HEK293 (cell line): ENCODE measurements around the gene CBFB.

Experiments
- GLIS1 ChIP-seq: fragments of 450-650 bp; formaldehyde crosslinking; IDR thresholded peaks from 2 replicates; pipeline ENCODE4 v1.5.1; 2016; ENCODE audit warnings: missing biosample characterization, missing genetic modification characterization
- HOXC10 ChIP-seq: sonication (generic); formaldehyde crosslinking; IDR thresholded peaks from 2 replicates; pipeline ENCODE4 v1.8.1; 2023; ENCODE audit warnings: mild to moderate bottlenecking, missing genetic modification reagents
- KLF1 ChIP-seq: fragments of 450-650 bp; formaldehyde crosslinking; IDR thresholded peaks from 2 replicates; pipeline ENCODE4 v1.5.1; 2016; ENCODE audit warnings: missing biosample characterization, missing genetic modification characterization
- KLF8 ChIP-seq: fragments of 450-650 bp; formaldehyde crosslinking; IDR thresholded peaks from 2 replicates; pipeline ENCODE4 v1.5.1; 2016; ENCODE audit warnings: missing biosample characterization, missing genetic modification characterization
- KLF9 ChIP-seq: fragments of 450-650 bp; formaldehyde crosslinking; IDR thresholded peaks from 2 replicates; pipeline ENCODE4 v1.5.1; 2016; ENCODE audit warnings: missing biosample characterization, missing genetic modification characterization, low read depth
- SETDB1 ChIP-seq: IDR thresholded peaks from one replicate; pipeline ENCODE4 v1.6.1; 2017; ENCODE audit warnings: mild to moderate bottlenecking, low read length, moderate library complexity, mixed read lengths; ENCODE audit not compliant: insufficient read length
- ZBTB20 ChIP-seq: fragments of 450-650 bp; formaldehyde crosslinking; IDR thresholded peaks from 2 replicates; pipeline ENCODE4 v1.5.1; 2016; ENCODE audit warnings: missing biosample characterization, missing genetic modification characterization
- ZNF114 ChIP-seq: fragments of 450-650 bp; formaldehyde crosslinking; IDR thresholded peaks from 2 replicates; pipeline ENCODE4 v1.5.0; 2017; ENCODE audit warnings: missing biosample characterization, missing genetic modification characterization
- ZNF19 ChIP-seq: fragments of 450-650 bp; formaldehyde crosslinking; IDR thresholded peaks from 2 replicates; pipeline ENCODE4; 2016; ENCODE audit warnings: missing biosample characterization, missing genetic modification characterization, low read depth
- ZNF202 ChIP-seq: fragments of 450-650 bp; formaldehyde crosslinking; IDR thresholded peaks from 2 replicates; pipeline ENCODE4 v1.5.1; 2016; ENCODE audit warnings: missing biosample characterization, missing genetic modification characterization, borderline replicate concordance
- ZNF266 ChIP-seq: fragments of 450-650 bp; formaldehyde crosslinking; IDR thresholded peaks from 2 replicates; pipeline ENCODE4 v1.5.1; 2016; ENCODE audit warnings: missing biosample characterization, missing genetic modification characterization, low read depth
- ZNF274 ChIP-seq, 2 experiments: fragments of 200-500 bp in 1 of 2; fragments of 450-650 bp in 1 of 2; sonication (Bioruptor generic) in 1 of 2; formaldehyde crosslinking in 1 of 2; IDR thresholded peaks; 2 replicates each; pipeline versions ENCODE4 v1.5.1 to v1.6.1; 2014 to 2016; ENCODE audit warnings: borderline replicate concordance in 1 of 2, inconsistent platforms in 1 of 2, low read length in 1 of 2, missing biosample characterization in 1 of 2, missing genetic modification characterization in 1 of 2
- ZNF302 ChIP-seq: fragments of 450-650 bp; formaldehyde crosslinking; IDR thresholded peaks from 2 replicates; pipeline ENCODE4 v1.5.1; 2016; ENCODE audit warnings: missing biosample characterization, missing genetic modification characterization, low read depth
- ZNF37A ChIP-seq: fragments of 450-650 bp; IDR thresholded peaks from 2 replicates; pipeline ENCODE4 v1.5.1; 2018; ENCODE audit warnings: missing biosample characterization, missing genetic modification characterization
- ZNF514 ChIP-seq: fragments of 450-650 bp; formaldehyde crosslinking; IDR thresholded peaks from 2 replicates; pipeline ENCODE4 v1.5.1; 2016; ENCODE audit warnings: missing biosample characterization, missing genetic modification characterization
- ZNF548 ChIP-seq: fragments of 450-650 bp; formaldehyde crosslinking; IDR thresholded peaks from 2 replicates; pipeline ENCODE4 v1.5.1; 2016; ENCODE audit warnings: missing biosample characterization, missing genetic modification characterization
- ZNF791 ChIP-seq: fragments of 450-650 bp; formaldehyde crosslinking; IDR thresholded peaks from 2 replicates; pipeline ENCODE4 v1.5.1; 2016; ENCODE audit warnings: missing biosample characterization, missing genetic modification characterization
- ZSCAN16 ChIP-seq: fragments of 450-650 bp; formaldehyde crosslinking; IDR thresholded peaks from 2 replicates; pipeline ENCODE4 v1.5.1; 2016; ENCODE audit warnings: missing biosample characterization, missing genetic modification characterization
- TF ChIP-seq, protein P1 (sequence below): IDR thresholded peaks from 2 replicates; pipeline ENCODE4 v1.6.1; 2011; ENCODE audit warnings: mild to moderate bottlenecking, low read depth, low read length, borderline replicate concordance
- TF ChIP-seq, protein P2 (sequence below): fragments of 450-650 bp; formaldehyde crosslinking; IDR thresholded peaks from 2 replicates; pipeline ENCODE4 v1.5.1; 2017; ENCODE audit warnings: missing biosample characterization, missing genetic modification characterization
- TF ChIP-seq, protein P3 (sequence below): fragments of 450-650 bp; formaldehyde crosslinking; IDR thresholded peaks from 2 replicates; pipeline ENCODE4 v1.5.1; 2016; ENCODE audit warnings: missing biosample characterization, missing genetic modification characterization, borderline replicate concordance
- TF ChIP-seq, protein P4 (sequence below): fragments of 450-650 bp; formaldehyde crosslinking; IDR thresholded peaks from 2 replicates; pipeline ENCODE4 v1.5.1; 2016; ENCODE audit warnings: missing biosample characterization, missing genetic modification characterization
- TF ChIP-seq, protein P5 (sequence below): fragments of 450-650 bp; formaldehyde crosslinking; IDR thresholded peaks from 2 replicates; pipeline ENCODE4 v1.5.1; 2017; ENCODE audit warnings: missing biosample characterization, missing genetic modification characterization
- TF ChIP-seq, protein P6 (sequence below): fragments of 450-650 bp; formaldehyde crosslinking; IDR thresholded peaks from 2 replicates; pipeline ENCODE4 v1.5.1; 2016; ENCODE audit warnings: missing biosample characterization, missing genetic modification characterization
- TF ChIP-seq, protein P7 (sequence below): fragments of 450-650 bp; formaldehyde crosslinking; IDR thresholded peaks from 2 replicates; pipeline ENCODE4 v1.5.1; 2016; ENCODE audit warnings: missing biosample characterization, missing genetic modification characterization

CBFB gene

DNA sequence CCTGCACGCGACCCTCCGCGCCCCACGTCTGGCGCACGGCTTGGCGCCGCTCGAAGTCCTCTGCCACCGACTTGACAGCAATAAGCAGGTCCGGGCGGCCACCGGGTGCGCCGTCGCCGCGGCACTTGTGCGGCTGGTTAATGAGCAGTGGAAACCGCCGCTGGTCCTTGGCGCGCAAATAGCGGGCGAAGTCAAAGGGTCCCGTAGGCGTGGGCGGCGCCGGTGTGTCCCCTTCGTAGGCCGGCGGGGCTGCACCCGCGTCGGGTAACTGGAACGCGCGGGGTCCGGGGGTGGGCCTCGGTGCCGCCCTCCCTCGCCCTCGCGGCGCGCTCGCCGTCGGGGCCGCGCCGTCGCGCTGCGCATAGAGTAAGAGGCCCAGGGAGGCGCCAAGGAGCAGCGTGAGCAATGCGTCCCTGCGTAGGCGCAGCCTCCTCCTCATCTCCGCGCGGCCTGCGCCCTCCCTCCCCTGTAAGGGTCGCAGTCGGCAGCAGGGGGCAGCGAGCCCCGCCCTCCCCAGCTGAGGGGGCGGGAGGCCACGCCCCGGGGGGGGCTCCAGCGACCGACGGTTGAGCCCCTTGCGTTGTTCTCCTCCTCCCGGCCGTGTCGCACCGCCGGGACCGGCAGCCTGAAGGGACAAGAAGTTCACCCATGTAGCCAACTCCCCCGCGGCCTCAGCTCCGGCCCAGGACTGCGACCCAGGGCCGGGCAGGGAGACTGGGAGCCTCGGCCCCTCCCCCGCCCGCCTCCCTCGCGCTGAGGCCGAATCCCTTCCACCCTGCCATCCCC, 121.3 kb downstream of the CBFB start (continued):
- TF ChIP-seq, protein P1, sequence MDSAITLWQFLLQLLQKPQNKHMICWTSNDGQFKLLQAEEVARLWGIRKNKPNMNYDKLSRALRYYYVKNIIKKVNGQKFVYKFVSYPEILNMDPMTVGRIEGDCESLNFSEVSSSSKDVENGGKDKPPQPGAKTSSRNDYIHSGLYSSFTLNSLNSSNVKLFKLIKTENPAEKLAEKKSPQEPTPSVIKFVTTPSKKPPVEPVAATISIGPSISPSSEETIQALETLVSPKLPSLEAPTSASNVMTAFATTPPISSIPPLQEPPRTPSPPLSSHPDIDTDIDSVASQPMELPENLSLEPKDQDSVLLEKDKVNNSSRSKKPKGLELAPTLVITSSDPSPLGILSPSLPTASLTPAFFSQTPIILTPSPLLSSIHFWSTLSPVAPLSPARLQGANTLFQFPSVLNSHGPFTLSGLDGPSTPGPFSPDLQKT = no peak
- TF ChIP-seq ZNF514 (tag by site-specific recombination) = no peak
- TF ChIP-seq ZNF548 (tag by site-specific recombination) = no peak
- no peak for TF ChIP-seq ZNF274 (IDR thresholded peaks at IDR 0.05; ENCODE audit: low read length)
- TF ChIP-seq ZNF274 (tag by site-specific recombination; IDR thresholded peaks at IDR 0.05; ENCODE audit: borderline replicate concordance) = no peak
- peak; percentile 45; the same call in 1 of the 2 replicates for TF ChIP-seq GLIS1 (tag by site-specific recombination)
- TF ChIP-seq, protein P2, sequence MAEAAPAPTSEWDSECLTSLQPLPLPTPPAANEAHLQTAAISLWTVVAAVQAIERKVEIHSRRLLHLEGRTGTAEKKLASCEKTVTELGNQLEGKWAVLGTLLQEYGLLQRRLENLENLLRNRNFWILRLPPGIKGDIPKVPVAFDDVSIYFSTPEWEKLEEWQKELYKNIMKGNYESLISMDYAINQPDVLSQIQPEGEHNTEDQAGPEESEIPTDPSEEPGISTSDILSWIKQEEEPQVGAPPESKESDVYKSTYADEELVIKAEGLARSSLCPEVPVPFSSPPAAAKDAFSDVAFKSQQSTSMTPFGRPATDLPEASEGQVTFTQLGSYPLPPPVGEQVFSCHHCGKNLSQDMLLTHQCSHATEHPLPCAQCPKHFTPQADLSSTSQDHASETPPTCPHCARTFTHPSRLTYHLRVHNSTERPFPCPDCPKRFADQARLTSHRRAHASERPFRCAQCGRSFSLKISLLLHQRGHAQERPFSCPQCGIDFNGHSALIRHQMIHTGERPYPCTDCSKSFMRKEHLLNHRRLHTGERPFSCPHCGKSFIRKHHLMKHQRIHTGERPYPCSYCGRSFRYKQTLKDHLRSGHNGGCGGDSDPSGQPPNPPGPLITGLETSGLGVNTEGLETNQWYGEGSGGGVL (tag by site-specific recombination) = 0 out of 2 replicates have a peak, but pooled peaks have one; percentile 34
- TF ChIP-seq, protein P3, sequence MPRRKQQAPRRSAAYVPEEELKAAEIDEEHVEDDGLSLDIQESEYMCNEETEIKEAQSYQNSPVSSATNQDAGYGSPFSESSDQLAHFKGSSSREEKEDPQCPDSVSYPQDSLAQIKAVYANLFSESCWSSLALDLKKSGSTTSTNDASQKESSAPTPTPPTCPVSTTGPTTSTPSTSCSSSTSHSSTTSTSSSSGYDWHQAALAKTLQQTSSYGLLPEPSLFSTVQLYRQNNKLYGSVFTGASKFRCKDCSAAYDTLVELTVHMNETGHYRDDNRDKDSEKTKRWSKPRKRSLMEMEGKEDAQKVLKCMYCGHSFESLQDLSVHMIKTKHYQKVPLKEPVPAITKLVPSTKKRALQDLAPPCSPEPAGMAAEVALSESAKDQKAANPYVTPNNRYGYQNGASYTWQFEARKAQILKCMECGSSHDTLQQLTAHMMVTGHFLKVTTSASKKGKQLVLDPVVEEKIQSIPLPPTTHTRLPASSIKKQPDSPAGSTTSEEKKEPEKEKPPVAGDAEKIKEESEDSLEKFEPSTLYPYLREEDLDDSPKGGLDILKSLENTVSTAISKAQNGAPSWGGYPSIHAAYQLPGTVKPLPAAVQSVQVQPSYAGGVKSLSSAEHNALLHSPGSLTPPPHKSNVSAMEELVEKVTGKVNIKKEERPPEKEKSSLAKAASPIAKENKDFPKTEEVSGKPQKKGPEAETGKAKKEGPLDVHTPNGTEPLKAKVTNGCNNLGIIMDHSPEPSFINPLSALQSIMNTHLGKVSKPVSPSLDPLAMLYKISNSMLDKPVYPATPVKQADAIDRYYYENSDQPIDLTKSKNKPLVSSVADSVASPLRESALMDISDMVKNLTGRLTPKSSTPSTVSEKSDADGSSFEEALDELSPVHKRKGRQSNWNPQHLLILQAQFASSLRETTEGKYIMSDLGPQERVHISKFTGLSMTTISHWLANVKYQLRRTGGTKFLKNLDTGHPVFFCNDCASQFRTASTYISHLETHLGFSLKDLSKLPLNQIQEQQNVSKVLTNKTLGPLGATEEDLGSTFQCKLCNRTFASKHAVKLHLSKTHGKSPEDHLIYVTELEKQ (tag by site-specific recombination) = no peak
- TF ChIP-seq ZSCAN16 (tag by site-specific recombination) = no peak
- peak; percentile 42; the same call in 1 of the 2 replicates for TF ChIP-seq KLF8 (tag by site-specific recombination)
- peak; percentile 40 for TF ChIP-seq KLF1 (tag by site-specific recombination)
- TF ChIP-seq, protein P4, sequence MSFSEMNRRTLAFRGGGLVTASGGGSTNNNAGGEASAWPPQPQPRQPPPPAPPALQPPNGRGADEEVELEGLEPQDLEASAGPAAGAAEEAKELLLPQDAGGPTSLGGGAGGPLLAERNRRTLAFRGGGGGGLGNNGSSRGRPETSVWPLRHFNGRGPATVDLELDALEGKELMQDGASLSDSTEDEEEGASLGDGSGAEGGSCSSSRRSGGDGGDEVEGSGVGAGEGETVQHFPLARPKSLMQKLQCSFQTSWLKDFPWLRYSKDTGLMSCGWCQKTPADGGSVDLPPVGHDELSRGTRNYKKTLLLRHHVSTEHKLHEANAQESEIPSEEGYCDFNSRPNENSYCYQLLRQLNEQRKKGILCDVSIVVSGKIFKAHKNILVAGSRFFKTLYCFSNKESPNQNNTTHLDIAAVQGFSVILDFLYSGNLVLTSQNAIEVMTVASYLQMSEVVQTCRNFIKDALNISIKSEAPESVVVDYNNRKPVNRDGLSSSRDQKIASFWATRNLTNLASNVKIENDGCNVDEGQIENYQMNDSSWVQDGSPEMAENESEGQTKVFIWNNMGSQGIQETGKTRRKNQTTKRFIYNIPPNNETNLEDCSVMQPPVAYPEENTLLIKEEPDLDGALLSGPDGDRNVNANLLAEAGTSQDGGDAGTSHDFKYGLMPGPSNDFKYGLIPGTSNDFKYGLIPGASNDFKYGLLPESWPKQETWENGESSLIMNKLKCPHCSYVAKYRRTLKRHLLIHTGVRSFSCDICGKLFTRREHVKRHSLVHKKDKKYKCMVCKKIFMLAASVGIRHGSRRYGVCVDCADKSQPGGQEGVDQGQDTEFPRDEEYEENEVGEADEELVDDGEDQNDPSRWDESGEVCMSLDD = no peak
- no peak for TF ChIP-seq ZNF37A (tag by site-specific recombination)
- no peak for TF ChIP-seq ZNF791 (tag by site-specific recombination)
- no peak for TF ChIP-seq ZNF19 (tag by site-specific recombination)
- TF ChIP-seq ZNF114 = no peak
- TF ChIP-seq ZNF302 (tag by site-specific recombination) = no peak
- TF ChIP-seq ZBTB20 (tag by site-specific recombination) = no peak
- no peak for TF ChIP-seq HOXC10 (CRISPR knock-in tag)
- TF ChIP-seq SETDB1 = no peak
- TF ChIP-seq, protein P5, sequence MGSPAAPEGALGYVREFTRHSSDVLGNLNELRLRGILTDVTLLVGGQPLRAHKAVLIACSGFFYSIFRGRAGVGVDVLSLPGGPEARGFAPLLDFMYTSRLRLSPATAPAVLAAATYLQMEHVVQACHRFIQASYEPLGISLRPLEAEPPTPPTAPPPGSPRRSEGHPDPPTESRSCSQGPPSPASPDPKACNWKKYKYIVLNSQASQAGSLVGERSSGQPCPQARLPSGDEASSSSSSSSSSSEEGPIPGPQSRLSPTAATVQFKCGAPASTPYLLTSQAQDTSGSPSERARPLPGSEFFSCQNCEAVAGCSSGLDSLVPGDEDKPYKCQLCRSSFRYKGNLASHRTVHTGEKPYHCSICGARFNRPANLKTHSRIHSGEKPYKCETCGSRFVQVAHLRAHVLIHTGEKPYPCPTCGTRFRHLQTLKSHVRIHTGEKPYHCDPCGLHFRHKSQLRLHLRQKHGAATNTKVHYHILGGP = no peak
- TF ChIP-seq ZNF266 = no peak
- TF ChIP-seq, protein P6, sequence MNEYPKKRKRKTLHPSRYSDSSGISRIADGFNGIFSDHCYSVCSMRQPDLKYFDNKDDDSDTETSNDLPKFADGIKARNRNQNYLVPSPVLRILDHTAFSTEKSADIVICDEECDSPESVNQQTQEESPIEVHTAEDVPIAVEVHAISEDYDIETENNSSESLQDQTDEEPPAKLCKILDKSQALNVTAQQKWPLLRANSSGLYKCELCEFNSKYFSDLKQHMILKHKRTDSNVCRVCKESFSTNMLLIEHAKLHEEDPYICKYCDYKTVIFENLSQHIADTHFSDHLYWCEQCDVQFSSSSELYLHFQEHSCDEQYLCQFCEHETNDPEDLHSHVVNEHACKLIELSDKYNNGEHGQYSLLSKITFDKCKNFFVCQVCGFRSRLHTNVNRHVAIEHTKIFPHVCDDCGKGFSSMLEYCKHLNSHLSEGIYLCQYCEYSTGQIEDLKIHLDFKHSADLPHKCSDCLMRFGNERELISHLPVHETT = no peak
- TF ChIP-seq KLF9 (tag by site-specific recombination) = peak; percentile 72
- TF ChIP-seq ZNF202 (tag by site-specific recombination) = no peak
- TF ChIP-seq, protein P7, sequence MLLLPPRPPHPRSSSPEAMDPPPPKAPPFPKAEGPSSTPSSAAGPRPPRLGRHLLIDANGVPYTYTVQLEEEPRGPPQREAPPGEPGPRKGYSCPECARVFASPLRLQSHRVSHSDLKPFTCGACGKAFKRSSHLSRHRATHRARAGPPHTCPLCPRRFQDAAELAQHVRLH (tag by site-specific recombination) = no peak
